HepG2 (cell line): ENCODE data around the gene POMT1. TPM values are rescaled to one million over a fixed set of nuclear protein-coding genes. Genes with fewer than 3 reads are reported as not detected.
A peak's percentile ranks its signal among the peaks of the same experiment; 100 is the strongest.

Source experiments
- AGO1 ChIP-seq: fragments of 200-400 bp; formaldehyde crosslinking; IDR thresholded peaks from 2 replicates; pipeline ENCODE4 v1.6.1; 2017; ENCODE audit warnings: mild to moderate bottlenecking, low read depth, low read length, moderate library complexity; ENCODE audit not compliant: poor library complexity, severe bottlenecking
- HCFC1 ChIP-seq: fragments of 150-350 bp; IDR thresholded peaks from 2 replicates; pipeline ENCODE4 v1.6.1; 2014; ENCODE audit warnings: low read depth, low read length
- HDAC6 ChIP-seq: fragments of 200-600 bp; sonication (generic); IDR thresholded peaks from 2 replicates; pipeline ENCODE4 v1.7.0; 2017; ENCODE audit warnings: mild to moderate bottlenecking, antibody characterized with exemption, low read length, low read depth
- IRF9 ChIP-seq: sonication (generic); formaldehyde crosslinking; IDR thresholded peaks from 2 replicates; pipeline ENCODE4 v1.8.0; 2022; ENCODE audit warnings: missing genetic modification reagents, mild to moderate bottlenecking, borderline replicate concordance
- MIER3 ChIP-seq: IDR thresholded peaks from 2 replicates; pipeline ENCODE4 v1.6.1; 2016; ENCODE audit warnings: missing compliant biosample characterization, borderline replicate concordance
- MTA3 ChIP-seq: sonication (generic); formaldehyde crosslinking; IDR thresholded peaks from 2 replicates; pipeline ENCODE4 v1.4.0; 2020; ENCODE audit warnings: missing genetic modification reagents
- NKX3-1 ChIP-seq: sonication (generic); formaldehyde crosslinking; IDR thresholded peaks from 2 replicates; pipeline ENCODE4 v1.5.0; 2020; ENCODE audit warnings: missing genetic modification reagents
- NR2C2 ChIP-seq: sonication (generic); formaldehyde crosslinking; IDR thresholded peaks from 2 replicates; pipeline ENCODE4 v1.4.0; 2020; ENCODE audit warnings: missing genetic modification reagents, mild to moderate bottlenecking, moderate library complexity, borderline replicate concordance
- PPARG ChIP-seq: conservative IDR thresholded peaks from 2 replicates; pipeline ENCODE4 v1.6.1; 2016; ENCODE audit warnings: missing biosample characterization, missing genetic modification reagents
- SMARCE1 ChIP-seq: fragments of 450-650 bp; IDR thresholded peaks from 2 replicates; pipeline ENCODE4 v1.6.1; 2017; ENCODE audit warnings: borderline replicate concordance
- SRSF1 ChIP-seq: fragments of 200-400 bp; formaldehyde crosslinking; optimal IDR thresholded peaks from 2 replicates; pipeline ENCODE3; 2017; ENCODE audit warnings: mild to moderate bottlenecking, low read depth, low read length, moderate library complexity
- TAF1 ChIP-seq: sonication (generic); formaldehyde crosslinking; IDR thresholded peaks from 2 replicates; pipeline ENCODE4 v1.4.0; 2020; ENCODE audit warnings: missing genetic modification reagents
- ZFX ChIP-seq: sonication (generic); formaldehyde crosslinking; IDR thresholded peaks from 2 replicates; pipeline ENCODE4 v1.4.0; 2020; ENCODE audit warnings: mild to moderate bottlenecking, low read depth, missing genetic modification reagents, moderate library complexity
- ZNF430 ChIP-seq: sonication (generic); formaldehyde crosslinking; IDR thresholded peaks from 2 replicates; pipeline ENCODE4 v1.9.0; 2021; ENCODE audit warnings: mild to moderate bottlenecking, missing genetic modification reagents
- ZNF580 ChIP-seq: IDR thresholded peaks from 2 replicates; pipeline ENCODE4 v1.6.1; 2016; ENCODE audit warnings: low read depth, borderline replicate concordance
- ZNF710 ChIP-seq: sonication (generic); formaldehyde crosslinking; IDR thresholded peaks from 2 replicates; pipeline ENCODE4 v1.5.0; 2020; ENCODE audit warnings: mild to moderate bottlenecking, missing genetic modification reagents, borderline replicate concordance
- polyA plus RNA-seq, 8 experiments: library from polyadenylated mRNA; depleted of rRNA in 3 of 8; stranded (reverse) in 7 of 8; unstranded in 1 of 8; fragments of >200 nt; fragmentation: Illumina TruSeq in 4 of 8; extraction: Trizol in 4 of 8; gene quantifications; 2 replicates each; pipeline versions ENCODE4 v1.2.1 to v1.2.3, GENCODE V29; 2011 to 2016; ENCODE audit warnings: low read depth in 4 of 8, missing spikeins in 1 of 8, mixed read lengths in 1 of 8; ENCODE audit not compliant: insufficient read depth in 1 of 8
- total RNA-seq, 5 experiments: library from RNA; depleted of rRNA; stranded (reverse); fragments of >200 nt; fragmentation: Illumina TruSeq; extraction: Trizol; gene quantifications; 2 replicates each; pipeline ENCODE4 v1.2.3, GENCODE V29; 2016; ENCODE audit warnings: low read depth in 1 of 5
- TF ChIP-seq, protein P1 (sequence below): sonication (generic); formaldehyde crosslinking; IDR thresholded peaks from 2 replicates; pipeline ENCODE4 v1.4.0; 2020; ENCODE audit warnings: missing genetic modification reagents
- TF ChIP-seq, protein P2 (sequence below): sonication (generic); formaldehyde crosslinking; IDR thresholded peaks from 2 replicates; pipeline ENCODE4 v1.4.0; 2020; ENCODE audit warnings: missing genetic modification reagents

The POMT1 gene
- total and polyA plus RNA-seq, 2 of the 13 experiments (the other 11 are each of a cell fraction or from before 2014, with no cell fraction given) = 21.6 to 22.7 TPM

- TF ChIP-seq, protein P1, sequence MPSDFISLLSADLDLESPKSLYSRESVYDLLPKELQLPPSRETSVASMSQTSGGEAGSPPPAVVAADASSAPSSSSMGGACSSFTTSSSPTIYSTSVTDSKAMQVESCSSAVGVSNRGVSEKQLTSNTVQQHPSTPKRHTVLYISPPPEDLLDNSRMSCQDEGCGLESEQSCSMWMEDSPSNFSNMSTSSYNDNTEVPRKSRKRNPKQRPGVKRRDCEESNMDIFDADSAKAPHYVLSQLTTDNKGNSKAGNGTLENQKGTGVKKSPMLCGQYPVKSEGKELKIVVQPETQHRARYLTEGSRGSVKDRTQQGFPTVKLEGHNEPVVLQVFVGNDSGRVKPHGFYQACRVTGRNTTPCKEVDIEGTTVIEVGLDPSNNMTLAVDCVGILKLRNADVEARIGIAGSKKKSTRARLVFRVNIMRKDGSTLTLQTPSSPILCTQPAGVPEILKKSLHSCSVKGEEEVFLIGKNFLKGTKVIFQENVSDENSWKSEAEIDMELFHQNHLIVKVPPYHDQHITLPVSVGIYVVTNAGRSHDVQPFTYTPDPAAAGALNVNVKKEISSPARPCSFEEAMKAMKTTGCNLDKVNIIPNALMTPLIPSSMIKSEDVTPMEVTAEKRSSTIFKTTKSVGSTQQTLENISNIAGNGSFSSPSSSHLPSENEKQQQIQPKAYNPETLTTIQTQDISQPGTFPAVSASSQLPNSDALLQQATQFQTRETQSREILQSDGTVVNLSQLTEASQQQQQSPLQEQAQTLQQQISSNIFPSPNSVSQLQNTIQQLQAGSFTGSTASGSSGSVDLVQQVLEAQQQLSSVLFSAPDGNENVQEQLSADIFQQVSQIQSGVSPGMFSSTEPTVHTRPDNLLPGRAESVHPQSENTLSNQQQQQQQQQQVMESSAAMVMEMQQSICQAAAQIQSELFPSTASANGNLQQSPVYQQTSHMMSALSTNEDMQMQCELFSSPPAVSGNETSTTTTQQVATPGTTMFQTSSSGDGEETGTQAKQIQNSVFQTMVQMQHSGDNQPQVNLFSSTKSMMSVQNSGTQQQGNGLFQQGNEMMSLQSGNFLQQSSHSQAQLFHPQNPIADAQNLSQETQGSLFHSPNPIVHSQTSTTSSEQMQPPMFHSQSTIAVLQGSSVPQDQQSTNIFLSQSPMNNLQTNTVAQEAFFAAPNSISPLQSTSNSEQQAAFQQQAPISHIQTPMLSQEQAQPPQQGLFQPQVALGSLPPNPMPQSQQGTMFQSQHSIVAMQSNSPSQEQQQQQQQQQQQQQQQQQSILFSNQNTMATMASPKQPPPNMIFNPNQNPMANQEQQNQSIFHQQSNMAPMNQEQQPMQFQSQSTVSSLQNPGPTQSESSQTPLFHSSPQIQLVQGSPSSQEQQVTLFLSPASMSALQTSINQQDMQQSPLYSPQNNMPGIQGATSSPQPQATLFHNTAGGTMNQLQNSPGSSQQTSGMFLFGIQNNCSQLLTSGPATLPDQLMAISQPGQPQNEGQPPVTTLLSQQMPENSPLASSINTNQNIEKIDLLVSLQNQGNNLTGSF = no peak
- TF ChIP-seq SMARCE1 (no peak), NR2C2 (CRISPR knock-in tag) (peak; percentile 53; the same call in 1 of the 2 replicates), HCFC1 (no peak), ZFX (peak; percentile 74), SRSF1 (no peak), PPARG (CRISPR knock-in tag) (peak; percentile 57; the same call in 1 of the 2 replicates), IRF9 (CRISPR knock-in tag) (no peak; the same call in 1 of the 2 replicates), AGO1 (no peak), TAF1 (no peak), ZNF710 (CRISPR knock-in tag) (no peak; the same call in 1 of the 2 replicates), ZNF580 (CRISPR knock-in tag) (no peak), ZNF430 (CRISPR knock-in tag) (0 out of 2 replicates have a peak, but pooled peaks have one; percentile 60), NKX3-1 (CRISPR knock-in tag) (no peak), HDAC6 (no peak), MTA3 (CRISPR knock-in tag) (no peak), MIER3 (CRISPR knock-in tag) (peak; percentile 44; the same call in 1 of the 2 replicates)
- TF ChIP-seq, protein P2, sequence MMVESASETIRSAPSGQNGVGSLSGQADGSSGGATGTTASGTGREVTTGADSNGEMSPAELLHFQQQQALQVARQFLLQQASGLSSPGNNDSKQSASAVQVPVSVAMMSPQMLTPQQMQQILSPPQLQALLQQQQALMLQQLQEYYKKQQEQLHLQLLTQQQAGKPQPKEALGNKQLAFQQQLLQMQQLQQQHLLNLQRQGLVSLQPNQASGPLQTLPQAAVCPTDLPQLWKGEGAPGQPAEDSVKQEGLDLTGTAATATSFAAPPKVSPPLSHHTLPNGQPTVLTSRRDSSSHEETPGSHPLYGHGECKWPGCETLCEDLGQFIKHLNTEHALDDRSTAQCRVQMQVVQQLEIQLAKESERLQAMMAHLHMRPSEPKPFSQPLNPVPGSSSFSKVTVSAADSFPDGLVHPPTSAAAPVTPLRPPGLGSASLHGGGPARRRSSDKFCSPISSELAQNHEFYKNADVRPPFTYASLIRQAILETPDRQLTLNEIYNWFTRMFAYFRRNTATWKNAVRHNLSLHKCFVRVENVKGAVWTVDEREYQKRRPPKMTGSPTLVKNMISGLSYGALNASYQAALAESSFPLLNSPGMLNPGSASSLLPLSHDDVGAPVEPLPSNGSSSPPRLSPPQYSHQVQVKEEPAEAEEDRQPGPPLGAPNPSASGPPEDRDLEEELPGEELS = peak; percentile 91
These were observed 42.5 kb downstream of the POMT1 start, which contains the start of gene PRRT1B (continued) for GRCh38 chr9:131545003-131545785.
